PFSK-1 (cell line): ENCODE data around the gene MAP2.

Experiments
- FOXP2 ChIP-seq: optimal IDR thresholded peaks from 2 replicates; pipeline ENCODE3; 2011; ENCODE audit warnings: borderline replicate concordance, control low read depth, inconsistent platforms; ENCODE audit not compliant: insufficient read depth; ENCODE audit errors: extremely low read length, extremely low read depth
- POLR2AphosphoS5 ChIP-seq: IDR thresholded peaks from 2 replicates; pipeline ENCODE4 v1.6.1; 2012; ENCODE audit warnings: low read depth, mild to moderate bottlenecking, control low read depth, low read length, moderate library complexity
- SIN3A ChIP-seq: IDR thresholded peaks from 2 replicates; pipeline ENCODE4 v1.6.1; 2012; ENCODE audit warnings: mild to moderate bottlenecking, low read length, moderate library complexity, borderline replicate concordance; ENCODE audit not compliant: insufficient read depth
- TAF1 ChIP-seq: IDR thresholded peaks from 2 replicates; pipeline ENCODE4 v1.6.1; 2012; ENCODE audit warnings: low read length, control low read depth, borderline replicate concordance; ENCODE audit not compliant: insufficient read depth
- TF ChIP-seq, protein P1 (sequence below), 2 experiments: IDR thresholded peaks; 2 replicates each; pipeline versions ENCODE4 v1.6.1 to v1.8.0; 2011 to 2012; ENCODE audit warnings: low read depth in 2 of 2, low read length in 2 of 2, control low read depth in 1 of 2, inconsistent platforms in 1 of 2, mild to moderate bottlenecking in 1 of 2, moderate library complexity in 1 of 2; ENCODE audit not compliant: insufficient read depth in 1 of 2

The MAP2 gene

DNA sequence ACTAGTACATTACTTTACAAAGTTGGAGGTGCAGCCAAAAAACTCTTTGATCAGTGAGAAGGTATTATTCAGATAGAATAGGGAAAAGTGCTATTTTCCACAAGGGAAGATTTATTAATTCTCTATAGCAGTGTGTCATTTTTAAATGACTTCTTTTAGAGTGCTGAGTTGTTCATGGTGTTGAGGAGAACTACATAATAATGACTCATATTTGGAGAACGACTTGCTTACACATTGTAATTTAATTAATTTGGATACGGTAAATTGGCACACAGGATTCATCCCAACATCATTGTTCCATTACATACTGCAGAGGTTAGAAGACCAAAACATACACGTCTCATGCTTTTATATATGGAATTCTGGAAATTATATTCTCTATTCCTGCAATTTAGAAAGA is 22.1 kb upstream of the MAP2 start:
- TF ChIP-seq SIN3A (no peak), FOXP2 (no peak), POLR2AphosphoS5 (no peak), TAF1 (no peak)
- TF ChIP-seq, protein P1, sequence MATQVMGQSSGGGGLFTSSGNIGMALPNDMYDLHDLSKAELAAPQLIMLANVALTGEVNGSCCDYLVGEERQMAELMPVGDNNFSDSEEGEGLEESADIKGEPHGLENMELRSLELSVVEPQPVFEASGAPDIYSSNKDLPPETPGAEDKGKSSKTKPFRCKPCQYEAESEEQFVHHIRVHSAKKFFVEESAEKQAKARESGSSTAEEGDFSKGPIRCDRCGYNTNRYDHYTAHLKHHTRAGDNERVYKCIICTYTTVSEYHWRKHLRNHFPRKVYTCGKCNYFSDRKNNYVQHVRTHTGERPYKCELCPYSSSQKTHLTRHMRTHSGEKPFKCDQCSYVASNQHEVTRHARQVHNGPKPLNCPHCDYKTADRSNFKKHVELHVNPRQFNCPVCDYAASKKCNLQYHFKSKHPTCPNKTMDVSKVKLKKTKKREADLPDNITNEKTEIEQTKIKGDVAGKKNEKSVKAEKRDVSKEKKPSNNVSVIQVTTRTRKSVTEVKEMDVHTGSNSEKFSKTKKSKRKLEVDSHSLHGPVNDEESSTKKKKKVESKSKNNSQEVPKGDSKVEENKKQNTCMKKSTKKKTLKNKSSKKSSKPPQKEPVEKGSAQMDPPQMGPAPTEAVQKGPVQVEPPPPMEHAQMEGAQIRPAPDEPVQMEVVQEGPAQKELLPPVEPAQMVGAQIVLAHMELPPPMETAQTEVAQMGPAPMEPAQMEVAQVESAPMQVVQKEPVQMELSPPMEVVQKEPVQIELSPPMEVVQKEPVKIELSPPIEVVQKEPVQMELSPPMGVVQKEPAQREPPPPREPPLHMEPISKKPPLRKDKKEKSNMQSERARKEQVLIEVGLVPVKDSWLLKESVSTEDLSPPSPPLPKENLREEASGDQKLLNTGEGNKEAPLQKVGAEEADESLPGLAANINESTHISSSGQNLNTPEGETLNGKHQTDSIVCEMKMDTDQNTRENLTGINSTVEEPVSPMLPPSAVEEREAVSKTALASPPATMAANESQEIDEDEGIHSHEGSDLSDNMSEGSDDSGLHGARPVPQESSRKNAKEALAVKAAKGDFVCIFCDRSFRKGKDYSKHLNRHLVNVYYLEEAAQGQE (IDR thresholded peaks at IDR 0.05; ENCODE audit: insufficient read depth in 1 of 2, low read depth in 2 of 2, low read length in 2 of 2), result no peak

DNA sequence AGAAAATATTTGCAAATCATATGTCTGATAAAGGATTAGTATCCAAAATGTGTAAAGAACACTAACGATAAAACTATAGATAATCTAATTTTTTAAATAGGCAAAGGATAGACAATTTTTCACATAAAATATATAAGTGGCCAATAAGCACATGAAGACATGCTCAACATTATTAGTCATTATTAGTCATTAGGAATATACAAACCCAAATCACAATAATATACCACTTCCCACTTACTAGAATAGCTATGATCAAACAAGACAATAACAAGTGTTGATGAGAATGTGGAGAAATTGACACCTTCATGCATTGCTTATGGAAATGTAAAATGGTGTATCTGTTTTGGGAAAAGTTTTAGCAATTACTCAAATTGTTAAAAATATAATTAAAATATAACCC is 12.6 kb upstream of the MAP2 start:
- TF ChIP-seq, protein P1 (IDR thresholded peaks at IDR 0.05; ENCODE audit: insufficient read depth in 1 of 2, low read depth in 2 of 2, low read length in 2 of 2), result no peak

DNA sequence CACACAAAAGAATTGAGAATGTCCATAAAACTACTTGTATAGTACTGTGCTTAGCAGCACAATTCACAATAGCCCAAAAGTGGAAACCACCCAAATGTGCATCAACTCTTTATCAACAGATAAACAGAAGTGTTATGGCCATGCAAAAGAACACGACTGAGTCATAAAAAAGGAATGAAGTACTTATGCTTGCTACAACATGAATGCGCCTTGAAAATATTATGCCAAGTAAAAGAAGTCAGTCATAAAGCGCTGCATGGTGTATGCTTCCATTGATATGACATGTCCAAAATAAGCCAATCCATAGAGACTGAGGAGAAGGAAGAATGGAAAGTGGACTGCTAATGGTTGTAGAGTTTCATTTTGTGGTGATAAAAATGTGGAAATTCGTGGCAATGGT is 12.1 kb upstream of the MAP2 start:
- no peak for TF ChIP-seq FOXP2
- no peak for TF ChIP-seq TAF1
- TF ChIP-seq, protein P1 (IDR thresholded peaks at IDR 0.05; ENCODE audit: insufficient read depth in 1 of 2, low read depth in 2 of 2, low read length in 2 of 2), result no peak
- TF ChIP-seq SIN3A, result no peak
- TF ChIP-seq POLR2AphosphoS5, result no peak

DNA sequence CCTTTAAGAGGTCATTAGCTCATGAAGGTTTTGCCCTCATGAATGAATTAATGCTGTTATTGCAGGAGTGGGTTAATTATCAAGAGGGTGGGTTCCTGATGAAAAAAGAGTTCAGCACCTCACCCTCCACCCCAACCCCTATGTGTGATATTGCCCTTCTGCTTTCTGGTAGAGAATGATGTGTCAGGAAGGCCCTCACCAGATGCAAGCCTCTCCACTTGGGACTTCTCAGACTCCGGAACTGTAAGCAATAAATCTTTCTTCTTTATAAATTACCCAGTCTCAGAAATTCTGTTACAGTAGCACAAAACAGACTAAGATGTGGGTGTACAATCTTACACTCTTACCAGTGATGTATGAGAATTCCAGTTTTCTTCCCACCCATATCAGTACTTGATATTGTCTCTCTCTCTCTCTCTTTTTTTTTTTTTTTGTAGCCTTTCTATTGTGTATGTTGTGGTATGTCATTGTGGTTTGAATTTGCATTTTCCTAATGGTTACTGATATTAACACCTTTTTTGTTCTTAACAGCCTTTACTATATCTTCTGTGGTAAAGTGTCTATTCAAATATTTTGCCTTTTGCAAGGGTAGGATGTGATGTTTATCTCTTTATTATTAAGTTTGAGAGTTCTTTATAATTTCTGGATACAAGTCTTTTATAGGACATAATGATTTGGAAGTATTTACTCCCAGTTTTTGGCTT is 10.4 kb upstream of the MAP2 start:
- TF ChIP-seq SIN3A, result no peak

DNA sequence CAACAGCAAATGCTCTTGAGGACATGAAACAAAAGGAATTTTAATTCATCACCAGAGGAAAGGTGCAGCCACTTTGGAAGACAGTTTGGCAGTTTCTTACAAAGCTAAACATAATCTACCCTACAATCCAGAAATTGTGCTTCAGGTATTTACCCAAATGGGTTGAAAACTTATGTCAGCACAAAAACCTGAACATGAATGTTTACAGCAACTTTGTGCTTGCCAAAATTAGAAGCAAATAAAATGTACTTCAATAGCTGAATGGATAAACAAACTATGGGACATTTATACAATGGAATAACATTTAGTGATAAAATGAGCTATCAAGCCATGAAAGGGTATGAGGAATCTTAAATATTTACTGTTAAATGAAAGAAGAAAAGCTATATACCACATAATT is 6.9 kb upstream of the MAP2 start:
- no peak for TF ChIP-seq FOXP2
- no peak for TF ChIP-seq SIN3A
- TF ChIP-seq POLR2AphosphoS5, result no peak
- TF ChIP-seq TAF1, result no peak
- TF ChIP-seq, protein P1 (IDR thresholded peaks at IDR 0.05; ENCODE audit: insufficient read depth in 1 of 2, low read depth in 2 of 2, low read length in 2 of 2), result no peak
